ENCODE results near the gene ERG. TPM values are rescaled to one million over a fixed set of nuclear protein-coding genes. Genes with fewer than 3 reads are reported as not detected.

The ERG gene
- total and polyA plus RNA-seq, 7 experiments from 2014 or later = 0.24 to 1.3 TPM; not detected in 5

DNA sequence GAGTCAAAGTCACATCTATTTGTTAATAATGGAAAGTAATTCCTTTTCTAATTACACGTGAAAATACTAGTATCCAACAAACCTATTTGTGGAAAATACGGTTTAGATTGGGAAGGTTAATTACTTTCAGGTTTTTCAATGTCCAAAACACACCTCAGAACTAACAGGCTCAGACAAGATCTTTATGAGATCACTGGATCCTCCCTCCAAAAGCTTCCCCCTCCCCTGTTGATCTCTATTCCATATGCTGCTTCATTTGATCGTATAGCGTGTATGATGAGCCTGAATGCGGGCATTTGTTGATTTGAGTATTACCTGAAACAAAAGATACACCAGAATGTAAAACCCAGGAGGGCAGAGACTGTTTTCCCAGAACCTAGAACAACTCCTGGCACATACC, 26.5 kb downstream of the ERG start:
- Histone ChIP-seq H3K4me1 (ENCODE audit: control insufficient read depth in 2 of 2, insufficient read depth in 2 of 2, low read length in 2 of 2) (no peaks in the 10 kb centered on the region), H3K27me3 (ENCODE audit: control insufficient read depth in 2 of 2, insufficient read depth in 2 of 2, low read length in 2 of 2) (peaks cover 0 to 6% of the 10 kb centered on the region in 2 donors), H3K9me3 (ENCODE audit: control insufficient read depth in 2 of 3, low read length in 3 of 3) (no peaks in the 10 kb centered on the region), H3K36me3 (ENCODE audit: control insufficient read depth in 2 of 3, insufficient read depth in 3 of 3, low read length in 3 of 3) (no peaks in the 10 kb centered on the region), H3K27ac (ENCODE audit: low read depth, low read length) (no peak overlapping the region), H3K4me3 (ENCODE audit: low read length) (no peak overlapping the region)
- ChIA-PET CTCF (no interaction called here), POLR2A (no interaction called here)
- no peak for DNase-seq
- no peaks in the 10 kb centered on the region for H3K36me3 Mint-ChIP-seq
- peaks cover 0 to 7% (median 0%) of the 10 kb centered on the region in 7 donors for H3K4me1 Mint-ChIP-seq
- ATAC-seq = no peak
- H3K27me3 Mint-ChIP-seq = peaks cover 43 to 73% (median 67%) of the 10 kb centered on the region in 5 donors
- no peak overlapping the region for H3K4me3 Mint-ChIP-seq
- H3K27ac Mint-ChIP-seq = no peak overlapping the region
- peaks cover 0 to 5% (median 0%) of the 10 kb centered on the region in 11 donors for H3K9me3 Mint-ChIP-seq
- intact Hi-C loops (cut with micrococcal nuclease) = no loop called here

DNA sequence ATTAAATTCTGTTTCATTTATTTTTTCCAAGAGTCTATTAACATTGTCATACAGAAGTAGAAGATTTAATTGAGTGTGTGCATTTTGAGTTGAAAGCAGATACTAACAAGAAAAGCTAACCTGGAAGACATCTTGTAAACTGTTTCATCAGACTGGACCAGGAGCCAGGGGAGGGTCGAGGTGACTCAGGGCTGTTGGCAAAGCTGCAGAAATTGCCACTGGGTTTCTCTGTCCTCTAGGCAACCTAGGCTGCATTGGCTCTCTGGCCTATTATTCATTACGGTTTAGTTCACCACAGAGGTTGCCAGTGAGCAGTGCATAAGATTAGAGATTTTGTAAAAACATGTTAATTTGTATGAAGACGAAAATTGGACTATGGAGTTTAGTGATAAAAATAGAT, 27.5 kb downstream of the ERG start:
- ATAC-seq (no peak), DNase-seq (no peak)
- Mint-ChIP-seq H3K27me3 (peaks cover 36 to 64% (median 62%) of the 10 kb centered on the region in 5 donors), H3K4me3 (no peak overlapping the region), H3K9me3 (peaks cover 0 to 5% (median 0%) of the 10 kb centered on the region in 11 donors), H3K27ac (no peak overlapping the region), H3K36me3 (no peaks in the 10 kb centered on the region), H3K4me1 (peaks cover 0 to 5% (median 0%) of the 10 kb centered on the region in 7 donors)
- no peak overlapping the region for H3K4me3 ChIP-seq (ENCODE audit: low read length)
- H3K4me1 ChIP-seq (ENCODE audit: control insufficient read depth in 2 of 2, insufficient read depth in 2 of 2, low read length in 2 of 2) = no peaks in the 10 kb centered on the region
- H3K27ac ChIP-seq (ENCODE audit: low read depth, low read length) = no peak overlapping the region
- intact Hi-C loops (cut with micrococcal nuclease) = no loop called here
- peaks cover 0 to 6% of the 10 kb centered on the region in 2 donors for H3K27me3 ChIP-seq (ENCODE audit: control insufficient read depth in 2 of 2, insufficient read depth in 2 of 2, low read length in 2 of 2)
- ChIA-PET CTCF (no interaction called here), POLR2A (no interaction called here)
- no peaks in the 10 kb centered on the region for H3K36me3 ChIP-seq (ENCODE audit: control insufficient read depth in 2 of 3, insufficient read depth in 3 of 3, low read length in 3 of 3)
- H3K9me3 ChIP-seq (ENCODE audit: control insufficient read depth in 2 of 3, low read length in 3 of 3) = no peaks in the 10 kb centered on the region

DNA sequence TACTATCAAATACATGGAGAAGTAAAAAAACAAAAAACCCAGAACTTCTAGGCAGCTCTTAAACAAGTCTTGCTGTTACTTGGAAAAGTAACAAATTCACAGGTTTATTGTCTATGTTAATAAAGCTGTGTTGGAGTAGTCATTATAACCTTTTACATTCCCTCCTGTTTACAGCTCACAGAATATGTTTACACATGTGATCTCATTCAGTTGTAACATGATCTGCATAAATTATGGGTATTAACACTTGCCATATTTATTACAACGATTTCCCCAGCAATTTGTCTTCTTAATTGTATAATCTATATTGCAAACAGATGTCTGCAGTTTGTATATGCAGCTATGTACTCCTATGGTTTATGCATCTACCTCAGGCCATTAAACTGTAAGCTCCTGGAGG, 28.6 kb downstream of the ERG start:
- Mint-ChIP-seq H3K4me1 (peaks cover 0 to 5% (median 0%) of the 10 kb centered on the region in 7 donors), H3K36me3 (no peaks in the 10 kb centered on the region), H3K27me3 (peaks cover 25 to 63% (median 56%) of the 10 kb centered on the region in 5 donors), H3K9me3 (peaks cover 0 to 6% (median 0%) of the 10 kb centered on the region in 11 donors), H3K27ac (no peak overlapping the region), H3K4me3 (no peak overlapping the region)
- Histone ChIP-seq H3K27ac (ENCODE audit: low read depth, low read length) (no peak overlapping the region), H3K4me1 (ENCODE audit: control insufficient read depth in 2 of 2, insufficient read depth in 2 of 2, low read length in 2 of 2) (no peaks in the 10 kb centered on the region), H3K4me3 (ENCODE audit: low read length) (no peak overlapping the region), H3K36me3 (ENCODE audit: control insufficient read depth in 2 of 3, insufficient read depth in 3 of 3, low read length in 3 of 3) (no peaks in the 10 kb centered on the region), H3K9me3 (ENCODE audit: control insufficient read depth in 2 of 3, low read length in 3 of 3) (no peaks in the 10 kb centered on the region), H3K27me3 (ENCODE audit: control insufficient read depth in 2 of 2, insufficient read depth in 2 of 2, low read length in 2 of 2) (no peaks in the 10 kb centered on the region)
- CTCF ChIA-PET = no interaction called here
- intact Hi-C loops (cut with micrococcal nuclease) = no loop called here
- DNase-seq (no peak), ATAC-seq (no peak)
- POLR2A ChIA-PET = no interaction called here

DNA sequence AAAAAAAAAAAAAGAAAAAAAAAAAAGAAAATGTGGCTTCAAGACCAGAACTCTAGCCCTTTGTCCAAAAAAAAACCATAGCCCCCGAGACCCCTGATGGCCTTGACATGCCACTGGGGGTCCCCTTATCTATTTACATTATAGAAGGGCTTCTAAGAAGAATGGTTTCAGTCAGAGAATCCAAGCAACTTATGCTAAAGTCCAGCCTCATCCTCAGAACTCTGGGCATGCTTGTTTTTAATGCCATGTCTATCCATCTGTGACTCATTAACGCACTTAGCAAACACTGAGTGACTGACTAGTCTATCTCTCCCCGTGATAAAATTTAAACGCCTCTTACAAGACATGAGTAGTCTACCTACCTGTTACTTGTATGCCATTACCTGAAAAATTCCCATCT, 29.3 kb downstream of the ERG start:
- Histone ChIP-seq H3K27ac (ENCODE audit: low read depth, low read length) (no peak overlapping the region), H3K36me3 (ENCODE audit: control insufficient read depth in 2 of 3, insufficient read depth in 3 of 3, low read length in 3 of 3) (no peaks in the 10 kb centered on the region), H3K4me1 (ENCODE audit: control insufficient read depth in 2 of 2, insufficient read depth in 2 of 2, low read length in 2 of 2) (no peaks in the 10 kb centered on the region), H3K4me3 (ENCODE audit: low read length) (no peak overlapping the region), H3K9me3 (ENCODE audit: control insufficient read depth in 2 of 3, low read length in 3 of 3) (no peaks in the 10 kb centered on the region), H3K27me3 (ENCODE audit: control insufficient read depth in 2 of 2, insufficient read depth in 2 of 2, low read length in 2 of 2) (no peaks in the 10 kb centered on the region)
- intact Hi-C loops (cut with micrococcal nuclease) = no loop called here
- H3K27me3 Mint-ChIP-seq = peaks cover 20 to 59% (median 51%) of the 10 kb centered on the region in 5 donors
- H3K36me3 Mint-ChIP-seq = no peaks in the 10 kb centered on the region
- no peak overlapping the region for H3K27ac Mint-ChIP-seq
- ATAC-seq (no peak), DNase-seq (no peak)
- peaks cover 0 to 5% (median 0%) of the 10 kb centered on the region in 7 donors for H3K4me1 Mint-ChIP-seq
- ChIA-PET CTCF (no interaction called here), POLR2A (no interaction called here)
- H3K9me3 Mint-ChIP-seq = peaks cover 0 to 6% (median 0%) of the 10 kb centered on the region in 11 donors
- no peak overlapping the region for H3K4me3 Mint-ChIP-seq

DNA sequence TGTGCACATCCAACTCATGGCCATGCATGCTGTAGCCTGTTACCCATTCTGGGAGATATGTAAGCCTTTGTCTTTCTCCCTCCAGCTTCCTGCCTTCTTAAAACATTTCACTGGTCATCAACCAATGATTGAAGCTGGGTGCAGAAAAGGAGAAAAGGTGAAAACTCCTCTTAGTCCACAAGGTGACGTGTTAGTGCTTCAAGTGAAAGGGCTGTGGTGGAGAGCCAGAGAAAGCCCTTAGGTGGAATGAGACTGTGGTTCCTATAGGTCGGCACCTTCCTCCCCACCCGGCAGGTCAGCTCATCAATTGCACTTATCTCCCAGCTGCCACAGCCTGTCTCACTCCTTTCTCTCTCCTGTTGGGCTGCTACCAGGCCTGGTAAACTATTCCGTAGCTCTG, 30.4 kb downstream of the ERG start:
- H3K9me3 Mint-ChIP-seq = peaks cover 0 to 6% (median 0%) of the 10 kb centered on the region in 11 donors
- H3K36me3 Mint-ChIP-seq = no peaks in the 10 kb centered on the region
- Histone ChIP-seq H3K9me3 (ENCODE audit: control insufficient read depth in 2 of 3, low read length in 3 of 3) (no peaks in the 10 kb centered on the region), H3K27ac (ENCODE audit: low read depth, low read length) (no peak overlapping the region), H3K4me1 (ENCODE audit: control insufficient read depth in 2 of 2, insufficient read depth in 2 of 2, low read length in 2 of 2) (no peaks in the 10 kb centered on the region), H3K4me3 (ENCODE audit: low read length) (no peak overlapping the region), H3K36me3 (ENCODE audit: control insufficient read depth in 2 of 3, insufficient read depth in 3 of 3, low read length in 3 of 3) (no peaks in the 10 kb centered on the region), H3K27me3 (ENCODE audit: control insufficient read depth in 2 of 2, insufficient read depth in 2 of 2, low read length in 2 of 2) (no peaks in the 10 kb centered on the region)
- ChIA-PET CTCF (no interaction called here), POLR2A (no interaction called here)
- peaks cover 15 to 48% (median 42%) of the 10 kb centered on the region in 5 donors for H3K27me3 Mint-ChIP-seq
- H3K27ac Mint-ChIP-seq = no peak overlapping the region
- H3K4me3 Mint-ChIP-seq = no peak overlapping the region
- ATAC-seq (no peak), DNase-seq (no peak)
- H3K4me1 Mint-ChIP-seq = peaks cover 0 to 5% (median 0%) of the 10 kb centered on the region in 7 donors
- intact Hi-C loops (cut with micrococcal nuclease) = no loop called here

DNA sequence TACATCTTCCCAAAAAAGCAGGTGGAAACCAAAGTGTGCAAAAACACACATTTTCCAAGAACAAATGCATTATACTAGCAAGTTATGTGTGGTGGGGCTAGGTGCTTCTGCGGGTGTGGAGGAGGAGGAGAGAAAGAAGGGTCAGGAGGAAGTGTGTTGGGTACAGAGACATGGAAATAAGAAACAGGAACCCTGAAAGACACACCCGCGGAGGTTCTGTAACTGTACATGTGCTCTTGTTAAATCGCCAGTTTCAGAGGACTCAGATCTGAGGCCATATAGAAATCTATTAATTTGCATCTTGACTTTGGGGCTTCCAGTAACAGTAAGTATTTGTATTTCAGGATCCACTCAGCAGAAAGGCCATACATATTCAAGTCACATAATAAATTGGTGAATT, 30.9 kb downstream of the ERG start:
- H3K27ac Mint-ChIP-seq = no peak overlapping the region
- no peaks in the 10 kb centered on the region for H3K27me3 ChIP-seq (ENCODE audit: control insufficient read depth in 2 of 2, insufficient read depth in 2 of 2, low read length in 2 of 2)
- DNase-seq (no peak), ATAC-seq (no peak)
- H3K4me3 Mint-ChIP-seq = no peak overlapping the region
- H3K36me3 ChIP-seq (ENCODE audit: control insufficient read depth in 2 of 3, insufficient read depth in 3 of 3, low read length in 3 of 3) = no peaks in the 10 kb centered on the region
- H3K27me3 Mint-ChIP-seq = peaks cover 13 to 45% (median 36%) of the 10 kb centered on the region in 5 donors
- intact Hi-C loops (cut with micrococcal nuclease) = no loop called here
- peaks cover 0 to 6% (median 0%) of the 10 kb centered on the region in 11 donors for H3K9me3 Mint-ChIP-seq
- H3K36me3 Mint-ChIP-seq = no peaks in the 10 kb centered on the region
- H3K27ac ChIP-seq (ENCODE audit: low read depth, low read length) = no peak overlapping the region
- no peak overlapping the region for H3K4me3 ChIP-seq (ENCODE audit: low read length)
- H3K9me3 ChIP-seq (ENCODE audit: control insufficient read depth in 2 of 3, low read length in 3 of 3) = no peaks in the 10 kb centered on the region
- H3K4me1 Mint-ChIP-seq = peaks cover 0 to 5% (median 0%) of the 10 kb centered on the region in 7 donors
- POLR2A ChIA-PET = no interaction called here
- CTCF ChIA-PET = no interaction called here
- H3K4me1 ChIP-seq (ENCODE audit: control insufficient read depth in 2 of 2, insufficient read depth in 2 of 2, low read length in 2 of 2) = no peaks in the 10 kb centered on the region

DNA sequence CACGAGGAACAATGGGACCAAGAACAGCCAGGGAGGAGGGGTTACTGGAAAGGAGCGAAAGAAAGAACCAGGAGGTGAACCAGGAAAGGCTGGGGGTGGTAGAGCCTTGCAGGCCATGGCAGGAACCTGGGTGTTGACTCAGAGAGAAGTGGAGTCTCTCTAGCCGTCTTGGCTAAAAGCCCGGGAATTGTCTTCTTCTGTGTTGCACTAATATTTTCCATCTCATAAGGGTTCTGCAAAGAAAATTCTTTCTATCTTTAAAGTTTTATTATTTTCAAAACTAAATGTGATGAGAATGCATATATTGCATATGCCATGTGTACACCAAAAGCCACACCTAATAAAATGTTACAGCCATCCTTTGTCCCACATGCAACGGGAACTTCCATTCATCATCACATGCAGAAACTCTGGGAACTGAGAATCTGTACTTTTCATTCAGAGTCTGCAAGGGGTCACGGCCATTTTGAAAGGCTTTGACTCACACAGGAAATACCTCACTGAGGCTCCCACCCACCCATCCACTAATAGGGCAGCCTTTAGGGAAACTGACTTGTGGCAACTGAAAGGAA, 38.0 kb downstream of the ERG start:
- no peak for ATAC-seq
- no peak for DNase-seq
- no peaks in the 10 kb centered on the region for H3K36me3 Mint-ChIP-seq
- intact Hi-C loops (cut with micrococcal nuclease) = no loop called here
- H3K4me1 Mint-ChIP-seq = no peaks in the 10 kb centered on the region
- Histone ChIP-seq H3K27ac (ENCODE audit: low read depth, low read length) (no peak overlapping the region), H3K27me3 (ENCODE audit: control insufficient read depth in 2 of 2, insufficient read depth in 2 of 2, low read length in 2 of 2) (no peaks in the 10 kb centered on the region), H3K4me1 (ENCODE audit: control insufficient read depth in 2 of 2, insufficient read depth in 2 of 2, low read length in 2 of 2) (no peaks in the 10 kb centered on the region), H3K4me3 (ENCODE audit: low read length) (no peak overlapping the region), H3K9me3 (ENCODE audit: control insufficient read depth in 2 of 3, low read length in 3 of 3) (no peaks in the 10 kb centered on the region), H3K36me3 (ENCODE audit: control insufficient read depth in 2 of 3, insufficient read depth in 3 of 3, low read length in 3 of 3) (no peaks in the 10 kb centered on the region)
- POLR2A ChIA-PET = no interaction called here
- peak overlapping the region in 1 of 9 donors; percentile 10 for H3K27ac Mint-ChIP-seq
- peaks cover 0 to 6% (median 0%) of the 10 kb centered on the region in 11 donors for H3K9me3 Mint-ChIP-seq
- no peak overlapping the region for H3K4me3 Mint-ChIP-seq
- peaks cover 0 to 22% (median 10%) of the 10 kb centered on the region in 5 donors for H3K27me3 Mint-ChIP-seq
- CTCF ChIA-PET = no interaction called here
